Panc1 (cell line): ENCODE measurements around the gene CYP27A1. TPM values are rescaled to one million over a fixed set of nuclear protein-coding genes. Genes with fewer than 3 reads are reported as not detected.

ENCODE experiments used
- ATAC-seq: fragments of 200-7000 bp; cut with Tn5 transposase; 2 replicates; pipeline ENCODE4 v1.9.1; 2020; ENCODE audit warnings: mild to moderate bottlenecking, moderate library complexity
- BruUV-seq: library from RNA; stranded (reverse); fragments of 400-500 nt; replicated peaks from 2 replicates; lab custom pipeline; 2021; lab: Mats Ljungman, UMichigan
- CTCF ChIA-PET: fragments of 300-600 bp; sonication (Branson Sonifier 250); formaldehyde crosslinking; loops from one replicate; lab custom pipeline; 2022; ENCODE audit warnings: antibody characterized with exemption; lab: Charles Lee
- POLR2A ChIA-PET: fragments of 300-600 bp; sonication (Branson Sonifier 250); formaldehyde crosslinking; loops from one replicate; lab custom pipeline; 2022; ENCODE audit warnings: antibody characterized with exemption; lab: Charles Lee
- DNase-seq: peaks from one replicate; pipeline ENCODE4 v3.0.0-alpha.2; 2010; ENCODE audit warnings: low read depth, low spot score
- H3K27ac ChIP-seq: 2 replicates; pipeline ENCODE4 v1.5.1; 2011; ENCODE audit warnings: mild to moderate bottlenecking, low read length, inconsistent platforms
- H3K27me3 ChIP-seq: fragments of 200-500 bp; sonication (Bioruptor generic); 2 replicates; pipeline ENCODE4 v1.6.0; 2014; ENCODE audit warnings: low read length, inconsistent platforms; ENCODE audit not compliant: control insufficient read depth, insufficient read depth
- H3K36me3 ChIP-seq: fragments of 200-500 bp; sonication (Bioruptor generic); 2 replicates; pipeline ENCODE4 v1.5.1; 2014; ENCODE audit warnings: inconsistent platforms, mild to moderate bottlenecking, low read length, moderate library complexity; ENCODE audit not compliant: control insufficient read depth, insufficient read depth
- H3K4me1 ChIP-seq: 2 replicates; pipeline ENCODE4 v1.5.1; 2011; ENCODE audit warnings: inconsistent platforms, mild to moderate bottlenecking, low read length, moderate library complexity; ENCODE audit not compliant: control insufficient read depth, insufficient read depth
- H3K4me3 ChIP-seq, 2 experiments: 2 replicates each; pipeline ENCODE4 v1.5.1; 2011 to 2012; ENCODE audit warnings: low read depth in 2 of 2, low read length in 2 of 2, mild to moderate bottlenecking in 2 of 2, inconsistent platforms in 1 of 2, moderate library complexity in 1 of 2
- H3K9me3 ChIP-seq: fragments of 200-500 bp; sonication (Bioruptor generic); 2 replicates; pipeline ENCODE4 v1.5.1; 2014; ENCODE audit warnings: low read depth, mild to moderate bottlenecking, inconsistent platforms, low read length, moderate library complexity; ENCODE audit not compliant: control insufficient read depth, insufficient read depth
- CTCF ChIP-seq: fragments of 450-650 bp; IDR thresholded peaks from 2 replicates; pipeline ENCODE4 v1.5.1; 2017; ENCODE audit warnings: mild to moderate bottlenecking
- POLR2AphosphoS5 ChIP-seq: IDR thresholded peaks from 2 replicates; pipeline ENCODE4 v1.6.1; 2012; ENCODE audit warnings: mild to moderate bottlenecking, low read depth, low read length, moderate library complexity
- REST ChIP-seq, 2 experiments: IDR thresholded peaks; 2 replicates each; pipeline ENCODE4 v1.6.1; 2011 to 2012; ENCODE audit warnings: low read depth in 2 of 2, control low read depth in 1 of 2, low read length in 1 of 2, mild to moderate bottlenecking in 1 of 2, moderate library complexity in 1 of 2; ENCODE audit not compliant: insufficient read depth in 1 of 2
- SIN3A ChIP-seq: IDR thresholded peaks from 2 replicates; pipeline ENCODE4 v1.6.1; 2012; ENCODE audit warnings: low read depth, mild to moderate bottlenecking, low read length, moderate library complexity, borderline replicate concordance; ENCODE audit not compliant: insufficient read depth
- TCF7L2 ChIP-seq: IDR thresholded peaks from 2 replicates; pipeline ENCODE4 v1.6.1; 2011; ENCODE audit warnings: mild to moderate bottlenecking, low read depth, low read length, inconsistent platforms
- in situ Hi-C: cut with HindIII; loops from 2 replicates; pipeline ENCODE4 v1.10.0; 2016; ENCODE audit warnings: low sequenced_read_pairs, low pct_unique_long_range_greater_than_20kb
- intact Hi-C: fragments of 100-400 bp; cut with micrococcal nuclease; formaldehyde crosslinking; loops from one replicate; pipeline ENCODE4 v1.10.0; 2022; ENCODE audit not compliant: unreplicated experiment
- total RNA-seq: library from RNA; stranded (reverse); gene quantifications from one replicate; pipeline ENCODE4 v1.2.1, GENCODE V29; 2021; ENCODE audit not compliant: unreplicated experiment

Gene CYP27A1
- total RNA-seq, 1 experiment from 2014 or later = 7.7 TPM

- TF ChIP-seq CTCF (no peak), SIN3A (no peak), TCF7L2 (no peak), POLR2AphosphoS5 (no peak), REST (IDR thresholded peaks at IDR 0.05; ENCODE audit: insufficient read depth in 1 of 2, low read depth in 2 of 2, low read length in 1 of 2) (no peak)
Observed at GRCh38 chr2:218780046-218780445, 1.9 kb upstream of the CYP27A1 start.

GRCh38 chr2:218780851-218781690, 876 bp upstream of the CYP27A1 start:
- TF ChIP-seq TCF7L2 (no peak), CTCF (no peak), SIN3A (no peak), REST (IDR thresholded peaks at IDR 0.05; ENCODE audit: insufficient read depth in 1 of 2, low read depth in 2 of 2, low read length in 1 of 2) (no peak), POLR2AphosphoS5 (no peak)
- POLR2A ChIA-PET = no interaction called here
- in situ Hi-C loops = no loop called here

More at GRCh38 chr2:218780046-218780445, 1.9 kb upstream of the CYP27A1 start:
- CTCF ChIA-PET = interaction anchor here (1.2 kb wide), 1 partner anchor 70 kb away, joined by 4 read pairs; the partner anchor contains the start of gene TTLL4
- Histone ChIP-seq H3K36me3 (no peaks in the 10 kb centered on the region), H3K4me1 (peaks cover 6% of the 10 kb centered on the region), H3K9me3 (peaks cover 9% of the 10 kb centered on the region; the same call in 1 of the 2 replicates), H3K27ac (no peak overlapping the region), H3K4me3 (no peak overlapping the region), H3K27me3 (no peaks in the 10 kb centered on the region)
- ATAC-seq (no peak), DNase-seq (no peak)
- in situ Hi-C loops (no loop called here), intact Hi-C loops (no loop called here)
- POLR2A ChIA-PET = no interaction called here
- BruUV-seq = no TSS peak

More at GRCh38 chr2:218780851-218781690, 876 bp upstream of the CYP27A1 start:
- H3K9me3 ChIP-seq = peaks cover 8% of the 10 kb centered on the region; the same call in 1 of the 2 replicates
- intact Hi-C loops = no loop called here
- H3K4me3 ChIP-seq = peak overlapping the region; percentile 43 to 52
- ATAC-seq (no peak), DNase-seq (no peak)
- CTCF ChIA-PET = interaction anchor here (1.2 to 1.3 kb wide), 2 partner anchors 67 to 71 kb away, joined by 4 to 5 read pairs; partner anchors contain the start of gene TTLL4
- peak overlapping the region; percentile 55 for H3K27ac ChIP-seq
- BruUV-seq = no TSS peak
- no peaks in the 10 kb centered on the region for H3K27me3 ChIP-seq
- peaks cover 6% of the 10 kb centered on the region for H3K4me1 ChIP-seq
- no peaks in the 10 kb centered on the region for H3K36me3 ChIP-seq
